Neural cell (in vitro differentiated cells): Measurements from ENCODE around the gene PIEZO1. TPM values are rescaled to one million over a fixed set of nuclear protein-coding genes. Genes with fewer than 3 reads are reported as not detected.

ENCODE experiments used
- H2AFZ ChIP-seq: fragments of 200-600, 300-800 bp; sonication (generic), shearing (Covaris generic); 2 replicates; pipeline ENCODE4 v1.6.0; 2014; ENCODE audit warnings: low read depth, mild to moderate bottlenecking, antibody characterized with exemption, low read length, moderate library complexity
- H3F3A ChIP-seq: fragments of 200-600 bp; shearing (Covaris generic); 2 replicates; pipeline ENCODE4 v1.6.1; 2016; ENCODE audit warnings: mild to moderate bottlenecking, moderate library complexity, mixed read lengths, antibody characterized with exemption, low read length; ENCODE audit not compliant: insufficient read depth, poor library complexity, severe bottlenecking
- H3K27ac ChIP-seq: fragments of 200-600, 300-800 bp; sonication (generic), shearing (Covaris generic); 2 replicates; pipeline ENCODE4 v1.5.1; 2014; ENCODE audit warnings: mild to moderate bottlenecking, low read length, moderate library complexity
- H3K27me3 ChIP-seq: fragments of 300-800, 200-600 bp; sonication (generic), shearing (Covaris generic); 2 replicates; pipeline ENCODE4 v1.6.0; 2014; ENCODE audit warnings: mild to moderate bottlenecking, low read depth, low read length, moderate library complexity; ENCODE audit not compliant: insufficient read depth
- H3K36me3 ChIP-seq: fragments of 300-800, 200-600 bp; sonication (generic), shearing (Covaris generic); 2 replicates; pipeline ENCODE4 v1.5.1; 2014; ENCODE audit warnings: mild to moderate bottlenecking, antibody characterized with exemption, low read length, moderate library complexity; ENCODE audit not compliant: insufficient read depth
- H3K4me2 ChIP-seq: fragments of 300-800, 200-600 bp; sonication (generic), shearing (Covaris generic); 2 replicates; pipeline ENCODE4 v1.6.0; 2014; ENCODE audit warnings: mild to moderate bottlenecking, low read length
- H3K4me3 ChIP-seq: fragments of 300-800, 200-600 bp; sonication (generic), shearing (Covaris generic); 2 replicates; pipeline ENCODE4 v1.5.1; 2014; ENCODE audit warnings: mild to moderate bottlenecking, low read length, moderate library complexity
- H3K79me2 ChIP-seq: fragments of 200-600 bp; shearing (Covaris generic); replicated peaks from 2 replicates; pipeline ENCODE4 v1.6.0; 2014; ENCODE audit warnings: mild to moderate bottlenecking, low read length, moderate library complexity; ENCODE audit not compliant: insufficient read depth
- H3K9ac ChIP-seq: fragments of 300-800, 200-600 bp; sonication (generic), shearing (Covaris generic); 2 replicates; pipeline ENCODE4 v1.6.1; 2016; ENCODE audit warnings: mild to moderate bottlenecking, low read length, mixed read lengths
- H3K9me2 ChIP-seq: fragments of 200-600 bp; shearing (Covaris generic); 2 replicates; pipeline ENCODE4 v1.6.1; 2016; ENCODE audit warnings: mild to moderate bottlenecking, low read length, mixed read lengths; ENCODE audit not compliant: insufficient read depth
- H3K9me3 ChIP-seq: fragments of 200-600, 300-800 bp; sonication (generic), shearing (Covaris generic); 2 replicates; pipeline ENCODE4 v1.6.1; 2016; ENCODE audit warnings: mild to moderate bottlenecking, mixed run types, low read length, moderate library complexity, mixed read lengths
- H4K20me1 ChIP-seq: fragments of 200-600 bp; shearing (Covaris generic); 2 replicates; pipeline ENCODE4 v1.6.1; 2016; ENCODE audit warnings: mild to moderate bottlenecking, mixed run types; ENCODE audit not compliant: insufficient read depth
- EP300 ChIP-seq: fragments of 450-650 bp; conservative IDR thresholded peaks from 2 replicates; pipeline ENCODE4 v1.6.1; 2014; ENCODE audit warnings: antibody characterized with exemption, mild to moderate bottlenecking, moderate library complexity; ENCODE audit not compliant: poor library complexity, severe bottlenecking
- EZH2 ChIP-seq: fragments of 200-600, 300-800 bp; shearing (Covaris generic), sonication (generic); IDR thresholded peaks from 2 replicates; pipeline ENCODE4 v1.6.1; 2014; ENCODE audit warnings: antibody characterized with exemption, low read length, borderline replicate concordance, mild to moderate bottlenecking; ENCODE audit not compliant: insufficient read depth, poor library complexity, severe bottlenecking
- MXI1 ChIP-seq: fragments of 450-650 bp; conservative IDR thresholded peaks from 2 replicates; pipeline ENCODE4 v1.6.1; 2014; ENCODE audit warnings: antibody characterized with exemption, mild to moderate bottlenecking; ENCODE audit not compliant: poor library complexity, severe bottlenecking
- POLR2AphosphoS5 ChIP-seq: IDR thresholded peaks from 2 replicates; pipeline ENCODE4 v1.6.1; 2012
- RAD21 ChIP-seq: fragments of 450-650 bp; conservative IDR thresholded peaks from 2 replicates; pipeline ENCODE4 v1.6.1; 2014; ENCODE audit warnings: antibody characterized with exemption, mild to moderate bottlenecking, moderate library complexity
- SMC3 ChIP-seq: fragments of 450-650 bp; conservative IDR thresholded peaks from 2 replicates; pipeline ENCODE4 v1.6.1; 2014; ENCODE audit warnings: antibody characterized with exemption, mild to moderate bottlenecking, moderate library complexity; ENCODE audit not compliant: poor library complexity
- TAF1 ChIP-seq: IDR thresholded peaks from 2 replicates; pipeline ENCODE4 v1.6.1; 2012; ENCODE audit warnings: low read depth
- polyA plus RNA-seq: library from polyadenylated mRNA; depleted of rRNA; stranded (reverse); fragments of >200 nt; gene quantifications from 2 replicates; pipeline ENCODE4 v1.2.3, GENCODE V29; 2014
- TF ChIP-seq, protein P1 (sequence below): IDR thresholded peaks from 2 replicates; pipeline ENCODE4 v1.6.1; 2012; ENCODE audit warnings: borderline replicate concordance
- TF ChIP-seq, protein P2 (sequence below): fragments of 450-650 bp; IDR thresholded peaks from 2 replicates; pipeline ENCODE4 v1.5.1; 2014; ENCODE audit warnings: antibody characterized with exemption, mild to moderate bottlenecking, moderate library complexity; ENCODE audit not compliant: poor library complexity, severe bottlenecking

PIEZO1 gene
- polyA plus RNA-seq, 1 donor from 2014 or later: not detected

DNA sequence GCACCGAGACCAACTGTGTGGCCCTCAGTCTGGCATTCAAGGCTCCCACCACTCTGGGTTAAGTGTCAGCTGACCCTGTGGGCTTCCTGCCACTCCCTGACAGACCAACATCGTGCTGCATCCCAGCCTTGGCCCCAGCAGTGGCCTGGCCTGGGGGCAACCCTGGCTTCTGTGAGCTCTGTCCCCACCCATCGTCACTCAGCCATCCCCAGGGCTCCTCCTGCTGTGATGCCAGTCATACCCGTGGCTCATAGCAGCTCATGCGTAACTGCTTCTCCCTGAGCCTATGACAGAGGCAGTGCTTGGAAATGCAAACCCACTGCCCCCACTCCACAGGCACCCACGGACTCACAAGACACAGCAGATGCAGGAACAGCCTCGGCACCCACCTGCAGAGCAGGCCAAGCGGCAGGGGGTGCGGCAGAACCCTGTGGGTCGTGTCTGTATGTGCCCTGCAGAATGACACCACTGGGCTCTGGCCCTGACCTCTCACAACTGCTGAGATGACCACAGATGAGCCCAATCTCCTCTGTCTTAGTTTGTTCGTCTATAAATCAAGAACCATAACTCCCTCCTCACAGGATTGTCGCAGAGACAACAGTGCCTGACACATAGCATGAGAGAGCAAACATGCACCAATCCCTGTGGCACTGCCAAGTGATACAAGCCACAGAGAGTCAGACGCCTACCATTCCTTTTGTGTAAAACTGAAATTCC, 26.6 kb downstream of the PIEZO1 start:
- Histone ChIP-seq H3K79me2 (no peaks in the 10 kb centered on the region), H3K36me3 (no peaks in the 10 kb centered on the region), H3K4me3 (no peak overlapping the region), H3K27me3 (no peaks in the 10 kb centered on the region), H4K20me1 (no peaks in the 10 kb centered on the region), H3K9me3 (no peaks in the 10 kb centered on the region), H3K9ac (no peak overlapping the region), H3K27ac (no peak overlapping the region), H3K9me2 (no peaks in the 10 kb centered on the region), H3F3A (no peaks in the 10 kb centered on the region), H3K4me2 (no peak overlapping the region), H2AFZ (no peak overlapping the region)
- TF ChIP-seq TAF1 (no peak), RAD21 (no peak), SMC3 (no peak), EZH2 (no peak), EP300 (no peak), MXI1 (no peak), POLR2AphosphoS5 (no peak)
- TF ChIP-seq, protein P1, sequence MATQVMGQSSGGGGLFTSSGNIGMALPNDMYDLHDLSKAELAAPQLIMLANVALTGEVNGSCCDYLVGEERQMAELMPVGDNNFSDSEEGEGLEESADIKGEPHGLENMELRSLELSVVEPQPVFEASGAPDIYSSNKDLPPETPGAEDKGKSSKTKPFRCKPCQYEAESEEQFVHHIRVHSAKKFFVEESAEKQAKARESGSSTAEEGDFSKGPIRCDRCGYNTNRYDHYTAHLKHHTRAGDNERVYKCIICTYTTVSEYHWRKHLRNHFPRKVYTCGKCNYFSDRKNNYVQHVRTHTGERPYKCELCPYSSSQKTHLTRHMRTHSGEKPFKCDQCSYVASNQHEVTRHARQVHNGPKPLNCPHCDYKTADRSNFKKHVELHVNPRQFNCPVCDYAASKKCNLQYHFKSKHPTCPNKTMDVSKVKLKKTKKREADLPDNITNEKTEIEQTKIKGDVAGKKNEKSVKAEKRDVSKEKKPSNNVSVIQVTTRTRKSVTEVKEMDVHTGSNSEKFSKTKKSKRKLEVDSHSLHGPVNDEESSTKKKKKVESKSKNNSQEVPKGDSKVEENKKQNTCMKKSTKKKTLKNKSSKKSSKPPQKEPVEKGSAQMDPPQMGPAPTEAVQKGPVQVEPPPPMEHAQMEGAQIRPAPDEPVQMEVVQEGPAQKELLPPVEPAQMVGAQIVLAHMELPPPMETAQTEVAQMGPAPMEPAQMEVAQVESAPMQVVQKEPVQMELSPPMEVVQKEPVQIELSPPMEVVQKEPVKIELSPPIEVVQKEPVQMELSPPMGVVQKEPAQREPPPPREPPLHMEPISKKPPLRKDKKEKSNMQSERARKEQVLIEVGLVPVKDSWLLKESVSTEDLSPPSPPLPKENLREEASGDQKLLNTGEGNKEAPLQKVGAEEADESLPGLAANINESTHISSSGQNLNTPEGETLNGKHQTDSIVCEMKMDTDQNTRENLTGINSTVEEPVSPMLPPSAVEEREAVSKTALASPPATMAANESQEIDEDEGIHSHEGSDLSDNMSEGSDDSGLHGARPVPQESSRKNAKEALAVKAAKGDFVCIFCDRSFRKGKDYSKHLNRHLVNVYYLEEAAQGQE: no peak
- TF ChIP-seq, protein P2, sequence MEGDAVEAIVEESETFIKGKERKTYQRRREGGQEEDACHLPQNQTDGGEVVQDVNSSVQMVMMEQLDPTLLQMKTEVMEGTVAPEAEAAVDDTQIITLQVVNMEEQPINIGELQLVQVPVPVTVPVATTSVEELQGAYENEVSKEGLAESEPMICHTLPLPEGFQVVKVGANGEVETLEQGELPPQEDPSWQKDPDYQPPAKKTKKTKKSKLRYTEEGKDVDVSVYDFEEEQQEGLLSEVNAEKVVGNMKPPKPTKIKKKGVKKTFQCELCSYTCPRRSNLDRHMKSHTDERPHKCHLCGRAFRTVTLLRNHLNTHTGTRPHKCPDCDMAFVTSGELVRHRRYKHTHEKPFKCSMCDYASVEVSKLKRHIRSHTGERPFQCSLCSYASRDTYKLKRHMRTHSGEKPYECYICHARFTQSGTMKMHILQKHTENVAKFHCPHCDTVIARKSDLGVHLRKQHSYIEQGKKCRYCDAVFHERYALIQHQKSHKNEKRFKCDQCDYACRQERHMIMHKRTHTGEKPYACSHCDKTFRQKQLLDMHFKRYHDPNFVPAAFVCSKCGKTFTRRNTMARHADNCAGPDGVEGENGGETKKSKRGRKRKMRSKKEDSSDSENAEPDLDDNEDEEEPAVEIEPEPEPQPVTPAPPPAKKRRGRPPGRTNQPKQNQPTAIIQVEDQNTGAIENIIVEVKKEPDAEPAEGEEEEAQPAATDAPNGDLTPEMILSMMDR: no peak

DNA sequence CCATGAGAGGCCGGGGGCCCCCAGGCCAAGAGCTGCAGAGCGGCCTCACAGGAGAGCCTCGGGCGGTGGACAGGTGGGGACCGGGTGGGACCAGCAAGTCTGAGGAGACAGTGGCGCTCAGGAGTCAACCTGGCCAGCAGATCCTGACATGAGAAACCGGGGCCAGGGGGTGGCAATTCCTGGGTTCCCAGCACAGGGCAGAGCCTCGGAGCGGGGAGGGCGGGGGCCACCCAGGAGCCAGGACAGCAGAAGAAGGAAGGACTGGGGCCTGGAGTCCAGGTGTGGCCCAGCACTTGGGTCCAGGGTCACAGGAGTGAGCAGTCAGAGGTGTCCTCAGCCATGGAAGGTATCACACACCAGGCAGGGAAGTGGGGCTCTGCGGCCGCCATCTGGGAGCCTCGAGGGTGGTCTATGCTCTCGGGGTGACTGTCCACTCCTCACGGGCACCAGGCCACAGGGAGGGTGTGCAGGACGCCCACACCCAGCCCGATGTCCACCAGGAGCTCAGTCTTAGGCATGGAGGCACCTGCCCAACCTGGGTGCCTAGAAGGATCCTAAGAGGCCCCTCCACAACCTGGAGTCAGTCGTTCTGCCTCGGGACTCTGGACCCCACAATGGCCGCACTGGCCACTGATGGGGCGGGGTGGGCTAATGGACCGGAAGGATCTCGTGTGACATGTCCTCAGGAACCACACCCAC, 29.1 kb downstream of the PIEZO1 start:
- H3K79me2 ChIP-seq: no peaks in the 10 kb centered on the region
- H2AFZ ChIP-seq: no peak overlapping the region
- H3K9ac ChIP-seq: no peak overlapping the region
- H3F3A ChIP-seq: no peaks in the 10 kb centered on the region
- no peaks in the 10 kb centered on the region for H3K27me3 ChIP-seq
- H3K4me3 ChIP-seq: no peak overlapping the region
- H4K20me1 ChIP-seq: no peaks in the 10 kb centered on the region
- no peak for TF ChIP-seq SMC3
- TF ChIP-seq, protein P1: no peak
- TF ChIP-seq EP300: no peak
- no peak for TF ChIP-seq POLR2AphosphoS5
- TF ChIP-seq EZH2: no peak
- no peak for TF ChIP-seq MXI1
- no peak for TF ChIP-seq RAD21
- TF ChIP-seq, protein P2: no peak
- TF ChIP-seq TAF1: no peak
- no peaks in the 10 kb centered on the region for H3K9me3 ChIP-seq
- no peaks in the 10 kb centered on the region for H3K9me2 ChIP-seq
- H3K36me3 ChIP-seq: no peaks in the 10 kb centered on the region
- H3K4me2 ChIP-seq: no peak overlapping the region
- no peak overlapping the region for H3K27ac ChIP-seq
